SKM-1 treated with dmso at 0.1 percent for 144 hours (cell line): ENCODE results near the gene CFAP92.
"Not testable (repeated sequence)": the region's sequence is repeated elsewhere in the genome, so short reads cannot be mapped to it uniquely, and the experiment has no call there.

Source experiments
- DNase-seq: peaks from one replicate; lab custom pipeline; 2025; ENCODE audit not compliant: unreplicated experiment; lab: John Stamatoyannopoulos, UW

The CFAP92 gene

DNA sequence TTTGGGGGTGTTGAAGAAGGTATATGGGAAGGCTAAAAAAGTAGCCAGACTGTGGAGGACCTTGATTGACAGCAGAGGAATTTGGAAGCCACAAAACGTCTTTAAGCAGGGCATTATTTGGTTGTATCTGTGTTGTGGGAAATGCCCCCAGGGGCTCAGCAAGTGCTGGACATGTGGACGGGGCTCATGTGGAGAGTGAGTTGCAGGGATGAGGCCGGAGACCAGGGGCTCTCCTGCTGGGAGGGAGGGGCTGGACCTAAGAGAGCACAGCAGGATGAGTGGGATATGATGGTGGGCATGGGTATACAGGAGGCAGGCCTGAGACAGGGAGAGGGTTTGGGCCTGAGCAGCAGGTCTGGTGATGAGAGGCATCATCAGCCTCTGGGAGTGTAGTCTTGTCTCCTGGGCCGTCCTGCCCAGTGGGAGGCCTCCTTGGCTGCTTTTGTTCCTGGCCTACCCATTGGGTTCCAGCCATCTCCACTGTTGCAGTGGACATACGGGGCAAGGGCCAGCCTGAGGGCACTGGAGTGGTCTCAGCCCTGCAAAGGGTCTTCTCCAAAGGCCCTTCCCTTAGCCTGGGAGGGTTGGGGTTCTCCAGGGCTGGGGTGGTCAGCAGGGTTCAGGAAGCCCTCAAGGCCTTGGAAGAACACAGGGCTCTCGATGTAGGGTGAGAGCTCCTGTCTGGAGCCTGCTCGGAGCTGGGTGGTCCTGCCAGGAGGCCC is 86.9 kb downstream of the CFAP92 start:
- no peak for DNase-seq

DNA sequence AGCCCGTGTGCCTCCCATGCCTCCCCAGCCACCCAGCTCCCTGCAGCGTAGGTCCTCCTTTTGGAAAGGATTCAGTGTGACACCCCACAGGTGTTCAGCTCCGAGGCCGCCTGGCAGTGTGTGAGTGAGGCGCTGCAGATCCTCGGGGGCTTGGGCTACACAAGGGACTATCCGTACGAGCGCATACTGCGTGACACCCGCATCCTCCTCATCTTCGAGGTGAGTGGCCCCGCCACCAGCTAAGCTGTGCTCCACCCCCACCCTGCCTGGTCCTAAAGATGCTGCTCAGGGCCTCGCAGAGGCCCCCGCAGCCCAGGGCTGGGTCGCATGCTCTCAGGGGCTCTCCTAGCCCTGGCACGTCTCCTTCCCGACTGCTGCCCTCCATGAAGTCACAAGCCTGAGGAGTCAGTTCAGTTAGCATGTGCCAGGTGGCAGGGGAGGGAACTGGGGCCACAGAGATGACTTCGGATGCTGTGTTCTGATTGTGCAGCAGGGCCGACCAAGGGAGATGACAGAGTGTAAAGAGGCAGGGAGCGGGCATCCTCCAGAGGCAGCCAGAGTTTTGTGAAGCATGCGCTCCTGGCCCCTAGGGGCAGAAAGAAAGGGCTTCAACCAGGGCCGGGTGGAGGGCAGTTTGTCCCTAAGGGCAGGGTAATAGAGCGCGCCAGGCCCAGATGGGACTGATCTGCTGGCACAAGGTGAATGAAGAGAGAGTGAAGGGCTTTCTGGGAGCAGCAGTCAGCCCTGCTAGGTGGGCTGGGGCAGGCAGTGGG is 87.7 kb downstream of the CFAP92 start:
- no peak for DNase-seq

DNA sequence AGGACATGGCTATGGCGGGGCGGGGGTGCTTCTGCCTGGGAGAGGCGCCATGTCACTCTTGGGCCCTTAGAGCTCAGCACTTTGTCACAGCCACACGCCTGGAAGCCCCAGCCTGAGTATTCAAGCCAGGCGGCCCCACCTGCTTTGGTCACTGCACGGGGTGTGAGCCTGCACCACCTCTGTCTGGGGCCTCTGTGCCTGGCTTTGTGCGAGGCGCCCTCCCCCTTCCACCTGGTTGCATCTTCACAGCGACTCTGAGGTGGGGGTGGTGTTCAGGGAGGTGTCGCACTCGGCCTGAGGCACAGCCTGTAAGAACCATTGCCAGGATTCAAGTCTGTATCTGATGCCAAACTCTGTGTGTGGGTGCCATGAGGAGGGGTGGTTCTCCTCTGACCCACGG is 90.4 kb downstream of the CFAP92 start:
- no peak for DNase-seq

DNA sequence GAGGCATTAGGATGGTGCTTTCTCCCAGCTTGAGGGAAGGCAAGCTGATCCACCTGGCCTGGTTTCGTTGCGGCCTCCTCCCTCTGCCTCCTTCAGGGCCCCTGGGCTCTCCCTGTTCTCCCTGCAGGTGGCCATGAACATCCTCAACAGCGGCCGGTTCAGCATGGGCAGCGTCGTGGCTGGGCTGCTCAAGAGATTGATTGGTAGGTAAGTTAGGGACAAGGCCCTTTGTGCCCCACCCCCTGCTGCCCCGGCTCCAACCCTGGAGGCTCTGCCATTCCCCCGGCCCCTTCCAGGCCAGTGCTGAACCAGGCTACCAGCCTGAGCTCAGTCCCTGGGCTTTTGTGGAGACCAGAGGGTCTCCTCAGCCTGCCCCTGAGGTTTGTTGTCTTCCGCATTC is 91.5 kb downstream of the CFAP92 start:
- no peak for DNase-seq

DNA sequence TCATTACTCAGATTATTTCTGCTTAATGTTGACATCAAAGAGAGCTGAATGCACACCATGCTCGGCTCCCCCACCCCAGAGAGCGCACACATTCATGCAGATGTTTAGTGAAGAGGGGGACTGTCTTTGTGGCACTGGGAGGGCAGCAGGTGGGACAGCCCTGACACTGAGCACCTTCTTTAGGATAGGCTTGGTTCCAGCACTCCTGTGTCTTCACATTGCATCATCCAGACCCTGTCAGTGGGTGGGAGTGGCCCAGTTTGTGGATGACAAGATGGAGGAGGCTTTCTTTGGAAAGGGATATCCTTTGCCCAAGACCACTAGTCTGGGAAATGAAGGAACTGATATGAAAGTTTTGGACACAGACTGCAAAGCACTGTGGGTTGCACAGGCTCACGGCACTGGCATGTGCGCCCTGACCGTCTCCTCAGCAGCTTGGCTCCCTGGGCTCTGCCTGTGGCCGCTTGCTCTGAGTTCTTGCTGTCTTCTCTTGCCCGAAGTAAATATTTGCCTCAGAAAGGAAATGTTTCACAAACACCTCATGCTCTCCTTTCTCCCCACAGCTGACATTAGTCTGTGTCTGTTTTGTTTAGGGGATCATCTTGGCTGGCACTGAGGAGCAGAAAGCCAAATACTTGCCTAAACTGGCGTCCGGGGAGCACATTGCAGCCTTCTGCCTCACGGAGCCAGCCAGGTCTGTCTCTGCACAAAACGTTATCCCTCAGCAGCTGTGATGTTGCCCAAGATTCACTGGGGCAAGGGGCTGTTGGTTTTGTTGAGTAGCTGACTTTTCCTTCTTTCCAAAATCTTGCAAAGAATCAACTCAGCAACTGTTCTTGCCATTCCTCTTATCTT is 97.8 kb downstream of the CFAP92 start:
- no peak for DNase-seq

DNA sequence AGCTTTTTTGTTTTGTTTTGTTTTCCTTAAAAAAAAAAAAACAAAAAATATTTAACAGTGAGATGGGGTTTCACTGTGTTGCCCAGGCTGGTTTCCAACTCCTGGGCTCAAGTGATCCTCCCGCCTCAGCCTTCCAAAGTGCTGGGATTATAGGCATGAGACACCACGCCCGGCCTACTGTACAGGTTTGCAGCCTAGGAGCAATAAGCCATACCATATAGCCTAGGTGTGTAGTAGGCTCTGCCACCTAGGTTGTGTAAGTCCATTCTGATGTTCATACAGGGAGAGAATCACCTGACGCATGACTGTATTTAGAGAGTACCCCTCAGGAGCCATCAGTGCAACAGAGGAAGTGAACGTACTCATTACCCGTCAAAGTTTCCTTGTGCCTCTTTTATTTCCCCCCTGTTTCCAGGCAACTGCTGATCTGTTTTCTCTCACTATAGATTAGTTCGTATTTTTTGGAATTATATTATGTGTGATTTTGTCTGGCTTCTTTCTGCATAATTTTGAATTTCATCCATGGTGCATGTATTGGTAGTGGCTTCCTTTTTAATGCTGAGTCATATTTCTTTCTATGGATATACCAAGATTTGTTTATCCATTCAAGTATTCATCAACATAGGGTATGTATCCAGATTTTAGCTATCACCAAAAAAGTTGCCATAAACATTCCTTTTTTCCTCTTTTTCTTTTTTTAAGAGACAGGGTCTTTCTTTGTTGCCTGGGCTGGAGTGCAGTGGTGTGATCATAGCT is 104.6 kb downstream of the CFAP92 start:
- no peak for DNase-seq

DNA sequence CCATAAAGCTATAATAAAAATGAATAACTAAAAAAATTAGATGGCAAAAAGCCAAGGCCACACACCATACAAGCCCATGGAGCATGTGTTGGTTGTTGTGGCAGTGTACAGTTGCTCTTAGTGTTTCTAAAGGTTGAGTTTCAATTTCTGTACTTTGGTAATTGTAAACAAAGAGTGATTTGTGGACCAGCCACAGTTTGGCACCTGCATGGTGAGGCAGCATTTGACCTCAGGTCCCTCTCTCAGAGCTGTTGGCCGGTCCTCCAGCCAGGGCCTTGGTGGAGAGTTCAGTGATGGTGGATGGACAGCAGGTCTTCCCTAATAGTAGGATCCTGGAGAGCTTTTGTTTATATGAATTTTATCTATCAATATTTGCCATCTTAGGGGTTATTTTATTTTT is 108.9 kb downstream of the CFAP92 start:
- DNase-seq: no peak

DNA sequence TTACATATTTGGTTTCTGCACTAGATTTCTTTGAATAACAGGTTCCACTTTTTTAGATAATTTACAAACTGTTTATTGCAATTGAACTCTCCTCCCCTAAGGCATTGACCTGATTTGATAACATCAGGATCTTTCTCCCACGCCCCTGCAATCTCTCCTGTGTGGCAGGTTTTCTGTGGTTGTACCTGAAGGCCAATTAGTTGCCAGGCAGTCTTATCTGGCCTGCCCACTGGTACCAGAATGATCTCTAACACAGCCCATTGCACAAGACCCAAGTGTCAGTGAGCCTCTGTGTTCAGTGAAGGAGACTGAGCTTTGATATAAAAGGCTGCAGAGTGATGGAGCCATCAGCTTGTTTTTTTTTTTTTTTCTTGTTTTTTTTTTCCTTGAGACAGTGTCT is 111.2 kb downstream of the CFAP92 start:
- no peak for DNase-seq

DNA sequence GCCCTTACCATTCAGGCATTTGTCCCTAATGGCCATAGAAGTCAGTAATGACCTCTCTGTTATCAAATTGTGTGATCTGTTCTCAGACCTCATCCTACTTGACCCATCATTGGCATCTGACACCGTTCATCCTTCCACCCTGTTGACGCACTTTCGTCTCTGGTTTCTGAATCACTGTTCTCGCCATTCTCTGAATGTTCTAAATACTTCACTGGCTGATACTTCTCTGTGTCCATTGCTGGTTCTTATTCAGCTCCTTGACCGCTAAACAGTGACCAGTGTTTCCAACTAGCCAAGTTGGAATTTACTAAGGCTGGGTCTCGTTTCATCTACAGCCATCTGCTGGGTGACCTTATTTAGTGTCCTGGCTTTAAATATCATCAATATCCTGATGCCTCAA is 112.3 kb downstream of the CFAP92 start:
- no peak for DNase-seq

DNA sequence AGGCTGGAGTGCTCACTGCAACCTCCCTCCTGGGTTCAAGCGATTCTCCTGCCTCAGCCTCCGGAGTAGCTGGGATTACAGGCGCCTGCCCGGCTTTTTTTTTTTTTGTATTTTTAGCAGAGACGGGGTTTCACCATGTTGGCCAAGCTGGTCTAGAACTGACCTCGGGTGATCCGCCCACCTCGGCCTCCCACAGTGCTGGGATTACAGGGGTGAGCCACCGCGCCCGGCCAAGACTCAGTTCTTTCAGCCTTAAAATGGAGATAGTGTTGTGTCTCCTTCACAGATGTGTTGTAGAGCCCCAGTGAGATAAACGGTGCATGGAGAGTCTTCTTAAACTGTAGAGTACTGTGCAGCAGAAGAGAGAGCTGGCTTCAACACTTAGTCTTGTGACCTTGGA is 113.4 kb downstream of the CFAP92 start:
- DNase-seq: not testable (repeated sequence)

DNA sequence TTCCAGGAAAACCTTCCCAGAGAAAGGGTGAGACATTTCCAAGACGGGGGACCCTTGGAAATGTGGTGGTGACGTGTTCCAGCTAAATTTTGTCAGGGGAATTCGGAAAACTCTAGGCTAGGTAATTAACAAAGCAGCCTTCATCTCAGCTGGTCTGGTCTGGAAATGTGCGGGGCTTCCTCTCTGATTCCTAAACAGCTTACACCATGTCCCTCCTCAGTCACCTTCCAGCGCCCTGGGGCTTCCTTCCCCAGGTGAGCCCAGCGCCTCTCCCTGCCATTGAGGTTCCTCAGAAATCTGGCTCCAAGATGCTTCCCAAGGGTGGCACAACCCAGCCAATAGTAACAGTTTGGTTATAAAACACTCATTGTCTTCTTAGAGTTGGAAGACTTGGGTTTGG is 113.9 kb downstream of the CFAP92 start:
- no peak for DNase-seq

DNA sequence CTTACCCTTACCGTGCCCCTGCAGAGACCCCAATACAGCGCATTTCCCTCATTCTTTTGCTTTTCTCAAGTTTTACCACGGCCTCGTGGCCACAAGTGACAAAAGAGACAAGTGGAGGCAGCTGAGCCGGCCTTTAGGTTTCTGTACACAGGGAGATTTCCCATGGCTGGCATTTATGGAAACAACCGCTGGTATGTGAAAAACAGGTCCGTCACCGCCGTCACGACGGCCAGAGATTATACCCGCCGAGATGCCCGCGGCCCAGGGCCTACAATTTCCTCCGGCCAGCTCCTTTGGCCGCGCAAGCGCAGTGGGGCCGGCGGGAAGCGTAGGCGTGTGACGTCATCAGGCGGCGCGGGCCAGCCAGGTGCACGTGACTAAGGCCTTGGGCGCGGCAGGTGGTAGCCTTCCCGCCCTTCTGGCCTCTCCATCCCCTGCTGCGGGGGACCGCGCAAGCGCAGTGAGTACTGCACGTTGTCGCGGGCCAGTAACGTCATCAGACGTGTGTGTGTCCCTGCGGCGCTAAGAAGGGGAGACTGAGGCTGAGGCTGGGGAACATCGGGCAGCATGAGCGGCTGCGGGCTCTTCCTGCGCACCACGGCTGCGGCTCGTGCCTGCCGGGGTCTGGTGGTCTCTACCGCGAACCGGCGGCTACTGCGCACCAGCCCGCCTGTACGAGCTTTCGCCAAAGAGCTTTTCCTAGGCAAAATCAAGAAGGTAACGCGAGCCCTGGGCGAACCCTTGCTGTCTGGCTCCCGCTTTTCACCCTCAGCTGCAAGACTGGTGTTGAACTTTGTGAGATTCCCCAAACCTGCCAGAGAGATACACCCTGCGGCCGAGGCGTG is 114.5 kb downstream of the CFAP92 start, which contains the start of gene ACAD9:
Gene ACAD9 (plus strand): TSS at position 496 of the 845 bp plus-strand sequence. CDS start 72 bp downstream, at position 568.
- peak; percentile 97 for DNase-seq

DNA sequence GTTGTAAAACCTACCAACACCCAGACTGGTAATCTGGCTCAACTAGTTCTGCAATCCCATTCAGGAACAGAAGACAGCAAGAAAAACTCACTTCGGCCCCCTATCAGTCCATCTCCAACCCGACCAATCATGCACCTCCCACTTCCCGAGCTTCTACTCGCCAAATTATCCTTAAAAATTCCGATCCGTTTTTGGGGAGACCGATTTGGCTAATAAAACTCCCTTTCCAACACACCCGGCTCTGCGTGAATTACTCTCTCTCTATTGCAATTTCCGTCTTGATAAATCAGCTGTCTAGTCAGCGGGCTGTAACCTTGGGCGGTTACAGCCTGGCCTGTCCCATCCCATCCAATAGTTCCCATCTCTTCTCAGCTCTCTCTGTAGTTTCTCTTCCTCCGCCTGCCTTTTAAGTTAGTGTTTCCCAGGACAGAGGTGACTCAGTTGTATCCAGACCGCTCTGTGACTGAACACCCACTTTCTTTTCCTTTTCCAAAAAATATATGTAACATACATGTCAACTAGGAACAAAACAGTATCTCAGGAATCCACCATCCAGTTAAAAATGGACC is 115.2 kb downstream of the CFAP92 start:
- peak; percentile 19 for DNase-seq

DNA sequence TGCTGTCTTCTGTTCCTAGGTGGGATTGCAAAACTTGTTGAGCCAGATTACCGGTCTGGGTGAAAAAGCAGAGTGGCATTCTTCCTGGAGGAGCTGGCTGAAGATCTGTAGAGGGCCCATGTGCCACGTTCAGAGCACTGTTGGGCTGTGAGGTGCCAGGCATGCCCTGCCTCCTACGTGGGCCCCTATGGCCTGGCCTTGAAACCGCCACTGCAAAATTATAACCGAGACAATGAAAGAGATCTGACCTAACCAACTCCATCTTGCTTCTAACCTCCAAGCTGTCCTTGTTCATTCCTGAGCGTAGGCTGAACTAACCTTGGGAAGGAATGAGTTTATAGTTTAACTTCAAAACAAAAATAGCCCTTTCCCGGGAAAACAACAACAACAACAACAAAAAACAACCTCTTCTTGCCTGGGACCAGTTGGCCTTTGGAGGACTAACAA is 115.8 kb downstream of the CFAP92 start:
- no peak for DNase-seq

DNA sequence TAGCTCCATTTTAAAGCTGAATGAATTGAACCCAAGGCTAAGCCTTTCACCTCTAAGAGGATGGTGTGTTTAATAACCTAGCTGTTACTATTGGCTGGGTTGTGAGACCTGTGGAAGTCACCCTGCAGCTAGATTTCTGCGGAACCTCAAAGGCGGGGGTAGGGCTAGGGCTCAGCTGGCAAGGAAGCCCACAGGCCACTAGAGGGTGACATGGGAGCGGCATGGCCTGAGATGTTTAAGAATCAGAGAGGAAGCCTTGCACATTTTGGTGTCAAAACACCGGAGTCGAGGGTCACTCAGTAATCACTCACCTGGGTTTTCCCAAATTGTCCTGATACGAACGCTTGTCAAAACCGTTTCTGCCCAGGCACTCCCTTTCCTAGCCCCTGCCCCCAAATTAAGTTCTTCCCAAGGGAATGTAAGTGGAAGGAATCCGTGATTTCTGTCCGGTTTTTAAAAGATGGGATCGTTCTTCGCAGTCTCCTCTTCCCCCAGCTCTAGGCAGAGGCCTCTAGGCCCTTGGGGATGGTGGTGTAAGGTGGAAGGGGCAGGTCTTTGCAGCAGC is 118.2 kb downstream of the CFAP92 start:
- peak; percentile 63 for DNase-seq

DNA sequence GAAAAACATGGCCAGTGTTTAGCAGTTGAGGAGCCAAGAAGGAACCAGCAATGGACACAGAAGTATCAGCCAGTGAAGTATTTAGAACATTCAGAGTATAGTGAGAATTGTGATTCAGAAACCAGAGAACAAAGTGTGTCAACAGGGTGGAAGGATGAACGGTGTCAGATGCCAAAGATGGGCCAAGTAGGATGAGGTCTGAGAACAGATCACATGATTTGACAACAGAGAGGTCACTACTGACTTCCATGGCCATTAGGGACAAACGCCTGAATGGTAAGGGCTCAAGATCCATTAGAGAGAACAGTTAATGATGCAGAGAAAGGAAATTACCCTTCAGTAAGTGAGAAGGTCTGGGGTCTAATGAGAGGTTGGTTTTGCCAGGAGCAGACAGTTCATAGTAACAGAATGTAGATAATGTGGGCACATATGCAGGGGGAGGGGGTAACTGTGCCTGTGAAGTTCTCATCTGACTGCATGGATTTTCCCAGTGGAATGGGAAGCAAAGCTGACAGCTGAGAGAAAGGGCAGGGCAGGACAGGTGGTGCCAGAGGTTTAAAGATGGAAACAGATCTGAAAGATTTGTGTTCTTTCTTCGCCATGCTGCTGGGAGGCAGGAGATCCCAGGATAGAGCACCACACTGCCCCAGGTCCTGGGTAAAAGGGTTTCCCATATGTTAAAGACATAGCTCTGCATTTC is 119.2 kb downstream of the CFAP92 start:
- no peak for DNase-seq

DNA sequence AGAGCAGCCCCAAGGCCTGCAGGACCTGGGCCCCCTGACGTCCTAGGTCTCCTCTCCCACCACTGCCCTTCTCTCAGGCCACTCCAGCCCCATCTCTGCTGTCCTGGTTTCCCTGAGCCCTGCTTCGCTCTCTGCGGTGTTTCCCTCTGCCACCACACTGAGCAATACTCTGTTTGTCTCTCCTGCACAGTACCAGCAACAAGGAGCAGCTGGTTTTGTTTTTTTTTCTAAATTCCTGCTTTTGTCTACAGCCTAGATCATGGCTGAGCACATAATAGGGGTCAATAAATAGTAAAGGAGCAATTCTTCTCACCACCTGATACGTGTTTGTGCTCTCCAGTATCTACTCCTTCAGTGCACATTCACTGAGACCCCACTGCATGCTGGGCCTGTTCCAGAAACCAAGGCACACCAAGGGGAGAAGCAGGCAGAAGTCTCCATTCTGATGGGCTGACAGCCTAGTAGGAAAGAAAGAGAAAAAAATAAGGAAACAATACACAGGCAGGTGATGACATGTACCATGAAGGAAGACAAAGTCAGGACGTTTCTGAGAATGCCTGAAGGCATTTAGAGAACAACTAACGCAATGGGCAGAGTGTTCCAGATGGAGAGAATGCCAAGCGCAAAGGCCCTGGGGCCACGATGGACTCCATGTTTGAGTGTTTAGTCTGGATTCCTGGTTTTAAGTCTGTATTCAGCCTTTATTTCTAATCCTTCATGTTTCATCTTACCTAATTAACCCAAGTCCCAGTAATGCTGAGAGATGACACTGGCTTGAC is 120.4 kb downstream of the CFAP92 start:
- DNase-seq: no peak

DNA sequence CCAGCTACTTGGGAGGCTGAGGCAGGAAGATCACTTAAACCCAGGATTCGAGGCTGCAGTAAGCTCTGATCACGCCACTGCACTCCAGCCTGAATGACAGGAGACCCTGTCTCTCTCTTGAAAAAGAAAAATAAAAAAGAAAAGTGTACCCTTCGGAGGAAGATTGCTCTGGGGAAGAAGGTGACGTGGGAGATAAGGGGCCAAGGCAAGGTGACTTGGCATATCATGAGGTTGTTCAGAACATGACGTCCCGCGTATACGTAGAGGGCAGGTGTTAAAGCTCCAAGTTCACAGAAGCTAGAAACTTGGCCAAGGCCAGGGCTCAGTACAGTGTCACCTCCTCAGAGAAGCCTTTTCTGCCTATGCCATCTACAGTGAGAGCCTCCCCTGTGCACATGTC is 121.1 kb downstream of the CFAP92 start:
- DNase-seq: no peak
